Suprapubic skin (tissue), 4 donors: Measurements from ENCODE around the gene CAVIN3.

Experiments used
- CTCF ChIP-seq, 2 donors: fragments of 200-600 bp in 1 of 2; fragments of 450-650 bp in 1 of 2; sonication (generic) in 1 of 2; IDR thresholded peaks; one replicate each; pipeline ENCODE4 v1.5.1; 2016 to 2019; ENCODE audit warnings: antibody characterized with exemption in 2 of 2, mild to moderate bottlenecking in 1 of 2, moderate library complexity in 1 of 2
- POLR2A ChIP-seq, 2 donors: fragments of 450-650 bp; IDR thresholded peaks; one replicate each; pipeline ENCODE4 v1.6.1; 2017; ENCODE audit warnings: antibody characterized with exemption in 2 of 2, mild to moderate bottlenecking in 2 of 2, moderate library complexity in 2 of 2
- POLR2AphosphoS5 ChIP-seq, 3 donors: sonication (generic); formaldehyde crosslinking; IDR thresholded peaks; one replicate each; pipeline ENCODE4 v1.6.1; 2017; ENCODE audit warnings: antibody characterized with exemption in 3 of 3

GRCh38 chr11:6297831-6298230, 22.5 kb downstream of the CAVIN3 start:
- TF ChIP-seq POLR2AphosphoS5 (IDR thresholded peaks at IDR 0.05) = no peak
- peak in 1 of 2 donors; percentile 13 for TF ChIP-seq CTCF (IDR thresholded peaks at IDR 0.05)
- TF ChIP-seq POLR2A (IDR thresholded peaks at IDR 0.05) = no peak
